Lower lobe of right lung (tissue), 2 donors: ENCODE data around the gene GTPBP1. TPM values are rescaled to one million over a fixed set of nuclear protein-coding genes. Genes with fewer than 3 reads are reported as not detected.

ENCODE experiments used
- ATAC-seq, 2 donors: fragments of 200-7000 bp; cut with Tn5 transposase; one replicate each; pipeline ENCODE4 v1.9.1; 2020 to 2022; ENCODE audit warnings: mild to moderate bottlenecking in 2 of 2, moderate library complexity in 2 of 2
- DNase-seq: peaks from one replicate; pipeline ENCODE4 v3.0.0-alpha.2; 2020
- H3K27ac ChIP-seq: fragments of 200-600 bp; one replicate; pipeline ENCODE4 v1.8.0; 2022
- H3K27me3 ChIP-seq: fragments of 200-600 bp; one replicate; pipeline ENCODE4 v1.8.0; 2022; ENCODE audit warnings: low read depth
- H3K36me3 ChIP-seq: fragments of 200-600 bp; one replicate; pipeline ENCODE4 v1.8.0; 2022; ENCODE audit warnings: mild to moderate bottlenecking
- H3K4me1 ChIP-seq: fragments of 200-600 bp; one replicate; pipeline ENCODE4 v1.8.0; 2022
- H3K4me3 ChIP-seq: fragments of 200-600 bp; one replicate; pipeline ENCODE4 v1.8.0; 2022; ENCODE audit warnings: mild to moderate bottlenecking
- H3K9me3 ChIP-seq: fragments of 200-600 bp; one replicate; pipeline ENCODE4 v1.8.0; 2022
- CTCF ChIP-seq: fragments of 200-600 bp; IDR thresholded peaks from one replicate; pipeline ENCODE4 v1.8.0; 2022; ENCODE audit warnings: antibody characterized with exemption, mild to moderate bottlenecking
- intact Hi-C: fragments of 100-400 bp; cut with DNase I; formaldehyde crosslinking; loops from one replicate; pipeline ENCODE4 v1.11.0; 2022
- total RNA-seq: library from RNA; stranded (reverse); fragmentation: NEBNext Ultra II Directional; extraction: Animal tissue kit (Norgen Biotek cat#: 25700); gene quantifications from one replicate; pipeline ENCODE4 v1.2.1, GENCODE V29; 2021
- donor health status: DM: no; HTN: yes; CAD: no; lungs with severe emphysema.

GTPBP1 gene
- total RNA-seq, 1 donor from 2014 or later: 66.7 TPM

DNA sequence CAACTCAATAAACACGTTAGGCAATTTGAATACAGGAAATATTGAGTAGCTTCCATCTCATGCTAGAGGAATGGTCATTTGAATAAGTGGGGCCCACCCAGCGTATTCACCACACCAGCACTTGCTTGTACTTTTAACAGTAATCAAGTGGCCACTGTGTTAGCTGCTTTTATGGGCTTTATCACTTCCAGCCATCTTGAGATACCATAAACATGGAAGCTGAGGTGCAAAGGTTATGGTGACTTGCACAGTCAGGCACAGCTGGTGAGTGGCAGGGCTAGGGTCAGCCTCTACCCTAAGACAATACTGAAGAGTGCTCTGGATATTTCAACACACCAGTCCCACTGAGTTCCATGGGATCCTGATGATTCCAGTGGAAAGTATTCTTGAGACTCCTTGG, 11.7 kb upstream of the GTPBP1 start:
- DNase-seq: no peak

DNA sequence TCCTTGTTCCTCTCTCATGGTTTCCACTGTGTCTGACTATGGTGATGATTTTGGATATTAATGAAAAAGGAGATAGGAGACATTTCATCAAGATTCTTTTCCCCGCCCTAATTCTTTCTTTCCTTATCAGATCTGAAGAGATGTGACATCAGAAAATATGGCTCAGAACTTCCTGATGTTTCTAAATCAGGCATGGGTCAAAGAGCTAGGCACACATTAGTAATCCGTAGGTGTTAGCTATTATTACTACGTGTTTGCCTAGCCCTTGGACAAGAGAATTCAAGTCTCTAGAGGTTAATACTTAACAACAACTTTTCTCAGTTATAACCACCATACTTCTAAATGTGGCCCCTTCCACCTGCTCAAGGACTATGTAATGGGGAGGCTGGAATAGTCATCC, 10.8 kb upstream of the GTPBP1 start:
- ATAC-seq (peak; percentile 54 to 62), DNase-seq (no peak)
- intact Hi-C loops: no loop called here
- H3K27ac ChIP-seq: peak overlapping the region; percentile 98
- no peak for TF ChIP-seq CTCF
- H3K27me3 ChIP-seq: no peaks in the 10 kb centered on the region
- H3K9me3 ChIP-seq: no peaks in the 10 kb centered on the region
- peaks cover 26% of the 10 kb centered on the region for H3K36me3 ChIP-seq
- H3K4me3 ChIP-seq: no peak overlapping the region
- peaks cover 68% of the 10 kb centered on the region for H3K4me1 ChIP-seq

More for the DNA sequence above, 11.7 kb upstream of the GTPBP1 start:
- no peak for TF ChIP-seq CTCF
- no peak for ATAC-seq
- Histone ChIP-seq H3K27me3 (no peaks in the 10 kb centered on the region), H3K4me1 (peaks cover 59% of the 10 kb centered on the region), H3K27ac (no peak overlapping the region), H3K4me3 (no peak overlapping the region), H3K36me3 (peaks cover 35% of the 10 kb centered on the region), H3K9me3 (no peaks in the 10 kb centered on the region)
- intact Hi-C loops: no loop called here

DNA sequence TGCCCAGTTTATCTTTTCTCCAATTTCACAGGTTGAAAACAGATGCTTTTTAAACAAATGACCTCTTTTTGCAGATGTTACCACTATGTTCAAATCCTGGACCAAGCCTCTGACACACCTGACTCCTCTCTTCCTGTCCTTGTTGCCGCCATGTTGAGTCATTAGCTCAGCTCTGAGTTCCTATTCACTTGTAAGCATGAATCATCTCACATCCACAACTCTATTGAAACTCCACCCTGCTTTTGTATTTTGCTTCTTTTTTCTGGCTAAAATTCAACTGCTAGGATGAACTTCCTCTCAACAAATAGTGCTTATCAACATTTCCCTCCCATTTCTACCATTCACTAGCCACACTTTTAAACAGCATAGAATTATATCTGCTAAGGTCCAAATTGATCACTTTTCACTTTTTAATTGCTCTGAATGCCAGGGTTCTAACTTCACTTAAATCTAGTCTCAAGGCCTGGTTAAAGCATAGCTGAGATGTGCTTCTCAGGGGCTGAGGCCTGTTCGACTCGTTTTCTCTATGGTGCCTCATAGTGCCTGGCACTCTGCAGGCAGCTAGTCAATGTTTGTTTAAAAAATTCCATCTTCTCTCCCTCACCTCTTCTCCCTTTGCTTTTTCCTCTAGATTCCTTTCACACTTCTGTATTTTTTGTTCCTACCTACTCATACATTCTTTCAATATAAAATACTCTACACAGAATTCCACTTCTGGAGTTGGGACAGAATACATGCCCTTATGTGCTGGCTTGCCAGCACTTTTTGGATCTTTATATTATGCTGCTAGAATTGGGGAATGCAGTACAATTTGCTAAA, 8.9 kb upstream of the GTPBP1 start:
- peak overlapping the region; percentile 79 for H3K4me3 ChIP-seq
- no peak for DNase-seq
- H3K9me3 ChIP-seq: no peaks in the 10 kb centered on the region
- peaks cover 11% of the 10 kb centered on the region for H3K36me3 ChIP-seq
- no peak for TF ChIP-seq CTCF
- intact Hi-C loops: no loop called here
- H3K4me1 ChIP-seq: peaks cover 74% of the 10 kb centered on the region
- no peaks in the 10 kb centered on the region for H3K27me3 ChIP-seq
- ATAC-seq: peak in 1 of 2 donors; percentile 27
- H3K27ac ChIP-seq: peak overlapping the region; percentile 98

- H3K9me3 ChIP-seq: no peaks in the 10 kb centered on the region
- peaks cover 76% of the 10 kb centered on the region for H3K4me1 ChIP-seq
- no peak for DNase-seq
- peak overlapping the region; percentile 79 for H3K4me3 ChIP-seq
- H3K27ac ChIP-seq: peak overlapping the region; percentile 98
- peaks cover 4% of the 10 kb centered on the region for H3K36me3 ChIP-seq
- intact Hi-C loops: no loop called here
- ATAC-seq: no peak
- H3K27me3 ChIP-seq: no peaks in the 10 kb centered on the region
- TF ChIP-seq CTCF: no peak
Observed at GRCh38 chr22:38697425-38698089, 8.2 kb upstream of the GTPBP1 start.

GRCh38 chr22:38698407-38699094, 7.2 kb upstream of the GTPBP1 start:
- Histone ChIP-seq H3K27ac (peak overlapping the region; percentile 98), H3K4me1 (peaks cover 73% of the 10 kb centered on the region), H3K36me3 (peaks cover 4% of the 10 kb centered on the region), H3K4me3 (peak overlapping the region; percentile 79), H3K27me3 (no peaks in the 10 kb centered on the region), H3K9me3 (no peaks in the 10 kb centered on the region)
- ATAC-seq: no peak
- intact Hi-C loops: no loop called here
- no peak for DNase-seq
- TF ChIP-seq CTCF: no peak
